HG03432 (cell line): ENCODE results near the gene SLC39A13.

Experiments used
- ATAC-seq: cut with Tn5 transposase; IDR thresholded peaks from one replicate; pipeline ENCODE4 v1.9.1; 2021; ENCODE audit warnings: mild to moderate bottlenecking, moderate library complexity; ENCODE audit not compliant: unreplicated experiment

The SLC39A13 gene

GRCh38 chr11:47426062-47426956 is 17.9 kb downstream of the SLC39A13 start, which contains the start of gene PSMC3:
TSS of gene PSMC3 (minus strand) at chr11:47426439. CDS start at chr11:47426279, 160 bp downstream.
- ATAC-seq = peak; percentile 91

DNA sequence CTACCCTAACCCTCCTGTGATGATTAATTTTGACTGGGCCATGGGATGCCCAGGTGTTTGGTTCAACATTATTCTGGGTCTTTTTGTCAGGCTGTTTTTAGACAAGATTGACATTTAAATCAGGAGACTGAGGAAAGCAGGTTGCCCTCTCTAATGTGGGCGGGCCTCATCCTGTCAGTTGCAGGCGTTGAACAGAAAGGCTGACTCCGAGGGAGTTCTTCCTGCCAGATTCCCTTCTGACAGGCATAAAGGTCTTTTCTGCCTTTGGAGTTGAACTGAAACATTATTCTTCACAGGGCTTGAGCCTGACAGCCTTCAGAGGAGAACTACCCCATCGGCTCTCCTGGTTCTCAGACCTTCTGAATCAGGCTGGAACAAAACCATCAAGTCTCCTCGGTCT is 22.1 kb downstream of the SLC39A13 start:
- no peak for ATAC-seq

DNA sequence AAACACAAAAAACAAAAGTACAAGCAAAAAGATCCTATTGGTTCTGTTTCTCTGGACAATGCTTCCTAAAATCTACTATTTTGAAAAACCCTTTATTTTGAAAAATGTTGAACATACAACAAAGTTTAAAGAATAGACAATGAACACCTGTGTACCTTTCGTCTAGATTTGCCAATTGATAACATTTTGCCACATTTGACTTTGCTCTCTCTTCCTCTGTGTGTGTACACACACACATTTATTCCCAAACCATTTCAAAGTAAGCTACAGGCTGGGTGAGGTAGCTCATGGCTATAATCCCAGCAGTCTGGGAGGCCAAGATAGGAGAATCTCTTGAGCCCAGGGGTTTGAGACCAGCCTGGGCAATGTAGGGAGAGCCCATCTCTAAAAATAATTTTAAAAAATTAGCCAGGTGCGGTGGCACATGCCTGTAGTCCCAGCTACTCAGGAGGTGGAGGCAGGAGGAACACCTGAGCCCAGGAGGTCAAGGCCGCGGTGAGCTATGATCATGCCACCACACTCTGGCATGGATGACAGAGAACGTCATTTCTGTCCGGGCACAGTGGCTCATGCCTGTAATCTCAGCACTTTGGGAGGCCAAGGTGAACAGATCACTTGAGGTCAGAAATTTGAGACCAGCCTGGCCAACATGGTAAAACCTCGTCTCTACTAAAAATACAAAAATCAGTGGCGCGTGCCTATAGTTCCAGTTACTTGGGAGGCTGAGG is 23.1 kb downstream of the SLC39A13 start:
- ATAC-seq = no peak

GRCh38 chr11:47433157-47433556 is 24.8 kb downstream of the SLC39A13 start:
- ATAC-seq = no peak

GRCh38 chr11:47434011-47434786 is 25.8 kb downstream of the SLC39A13 start:
- no peak for ATAC-seq

GRCh38 chr11:47435687-47436086 is 27.3 kb downstream of the SLC39A13 start:
- no peak for ATAC-seq

GRCh38 chr11:47436726-47437125 is 28.3 kb downstream of the SLC39A13 start:
- ATAC-seq = no peak

- ATAC-seq = no peak
Measured at GRCh38 chr11:47437218-47437745, 28.9 kb downstream of the SLC39A13 start.

DNA sequence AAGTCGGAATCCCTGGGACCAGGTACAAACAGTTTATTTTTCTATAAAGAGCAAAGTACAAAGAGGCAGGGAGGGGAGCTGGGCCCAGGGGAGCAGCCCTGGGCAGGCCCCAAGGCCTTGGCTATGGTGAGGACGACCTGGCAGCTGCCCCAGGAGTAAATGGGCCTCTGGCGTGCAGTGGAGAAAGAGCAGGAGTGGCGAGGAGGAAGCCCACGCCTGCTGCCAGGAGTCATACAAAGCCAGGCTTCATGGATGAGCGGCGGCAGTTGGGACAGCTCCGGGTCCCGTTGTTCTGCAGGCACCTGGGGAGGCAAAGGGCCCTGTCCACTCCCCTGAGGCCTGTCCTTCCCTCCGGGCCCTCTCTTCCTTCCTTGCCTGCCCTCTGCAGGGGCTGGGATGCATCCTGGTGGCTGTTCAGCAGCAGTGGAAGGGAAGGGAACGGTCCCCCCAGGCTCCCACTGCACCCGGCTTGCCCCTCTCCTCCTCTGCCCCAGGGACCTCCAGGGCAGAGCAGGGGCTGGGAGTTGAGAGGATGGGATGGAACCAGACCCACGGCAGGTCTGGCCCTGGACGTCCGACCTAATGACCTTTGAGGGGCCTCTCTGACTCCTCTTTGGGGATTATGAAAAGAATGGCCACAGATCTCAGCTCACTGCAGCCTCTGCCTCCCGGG is 29.5 kb downstream of the SLC39A13 start:
- ATAC-seq = no peak

DNA sequence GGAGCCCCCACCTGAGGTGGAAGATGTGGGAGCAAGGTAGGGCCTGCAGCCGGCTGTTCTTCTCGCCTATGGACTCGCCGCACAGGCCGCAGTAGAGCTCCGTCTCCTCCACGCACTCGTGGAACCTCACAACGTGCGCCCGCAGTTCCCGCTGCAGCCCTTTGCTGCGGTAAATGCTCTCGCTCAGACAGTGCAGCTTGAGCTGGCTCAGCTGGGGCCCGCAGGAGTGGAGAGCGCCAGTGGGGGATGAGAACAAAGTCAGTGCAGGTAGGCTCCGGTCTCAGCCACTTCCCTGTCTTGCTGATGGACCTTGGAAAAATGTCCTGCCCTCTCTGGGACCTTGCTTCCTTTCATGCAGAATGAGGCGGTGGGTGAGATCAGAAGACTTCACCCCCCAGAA is 30.3 kb downstream of the SLC39A13 start:
- no peak for ATAC-seq

DNA sequence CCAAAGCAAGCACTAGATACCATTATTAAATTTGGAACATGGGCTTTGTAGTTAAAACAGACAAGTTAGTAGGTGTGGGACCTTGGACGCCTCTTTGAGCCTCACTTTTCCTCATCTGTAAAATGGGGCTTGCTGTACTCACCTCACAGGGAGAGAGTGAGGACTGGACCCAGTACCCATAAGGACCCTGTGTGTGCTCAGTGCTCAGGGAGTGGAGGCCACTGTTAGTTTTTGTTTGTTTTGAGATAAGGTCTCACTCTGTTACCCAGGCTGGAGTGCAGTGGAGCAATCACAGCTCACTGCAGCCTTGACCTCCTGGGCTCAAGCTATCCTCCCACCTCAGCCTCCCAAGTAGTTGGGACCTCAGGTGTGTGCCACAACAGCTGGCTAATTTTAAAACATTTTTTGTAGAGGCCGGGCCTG is 31.7 kb downstream of the SLC39A13 start:
- ATAC-seq = no peak

DNA sequence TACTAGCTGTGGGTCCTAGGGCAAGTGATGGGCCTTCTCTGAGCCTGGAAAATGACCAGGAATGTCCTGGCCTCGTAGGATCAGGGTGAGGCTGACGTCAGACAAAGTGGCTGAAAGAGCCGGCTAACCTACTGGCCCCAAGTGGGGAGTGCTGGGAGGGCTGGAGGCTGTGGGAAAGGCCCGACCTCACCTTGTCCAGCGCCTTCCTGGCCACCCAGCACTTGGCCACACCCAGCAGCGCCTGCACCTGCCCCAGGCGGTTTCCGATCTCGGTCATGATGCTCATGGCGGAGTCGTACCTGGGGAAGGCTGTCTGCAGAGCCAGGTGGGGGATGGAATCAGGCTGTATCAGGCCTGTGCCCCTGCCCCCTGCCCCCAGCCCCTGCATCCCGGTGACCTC is 33.0 kb downstream of the SLC39A13 start:
- no peak for ATAC-seq

DNA sequence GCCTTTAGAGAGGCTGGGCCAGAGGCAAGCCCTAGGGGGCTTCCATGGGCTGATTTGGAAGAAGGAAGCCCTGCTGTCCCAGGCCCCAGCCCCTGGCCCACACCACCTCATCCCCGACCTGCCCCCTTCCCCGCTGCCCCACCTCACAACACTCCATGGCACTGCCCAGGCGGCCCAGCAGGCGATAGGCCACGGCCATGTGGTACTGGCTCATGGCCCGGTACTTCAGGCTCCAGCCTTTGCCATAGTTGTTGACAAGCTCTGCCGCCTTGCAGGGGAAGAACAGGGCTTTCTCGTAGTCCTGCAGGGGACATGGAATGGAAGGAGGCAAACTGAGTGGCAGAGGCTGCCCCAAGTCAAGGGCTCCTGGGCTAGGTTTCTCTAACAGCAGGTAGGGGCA is 34.1 kb downstream of the SLC39A13 start:
- ATAC-seq = no peak

DNA sequence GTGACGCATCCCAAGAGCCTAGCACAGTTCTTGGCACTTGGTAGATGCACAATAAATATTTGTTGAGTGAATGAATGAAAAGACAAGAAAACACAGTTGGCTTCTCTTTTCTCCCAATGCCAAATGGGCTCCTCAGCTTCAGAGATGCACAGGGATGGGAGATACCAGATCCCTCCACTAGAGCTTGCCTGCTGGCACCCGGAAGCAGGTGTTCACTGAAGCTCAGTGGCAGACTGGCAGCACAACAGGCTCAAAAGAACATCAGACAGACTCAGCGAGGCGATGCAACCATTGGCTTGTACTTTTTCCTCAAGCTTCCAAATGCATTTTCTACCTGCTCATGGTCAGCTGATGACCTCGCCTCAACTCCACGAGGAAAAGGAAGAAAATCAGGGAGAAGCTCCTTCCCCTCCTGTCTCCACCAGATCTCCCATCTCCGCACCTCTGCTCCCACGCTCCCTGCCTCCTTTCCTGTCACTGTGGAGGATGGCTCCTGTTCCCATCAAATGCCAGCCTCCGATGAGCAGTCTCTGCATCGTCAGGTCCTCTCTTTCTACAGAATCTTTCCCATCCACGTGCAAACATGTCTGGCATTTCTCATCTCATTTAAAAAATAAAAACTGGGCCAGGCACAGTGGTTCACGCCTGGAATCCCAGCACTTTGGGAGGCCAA is 34.8 kb downstream of the SLC39A13 start:
- ATAC-seq = no peak

DNA sequence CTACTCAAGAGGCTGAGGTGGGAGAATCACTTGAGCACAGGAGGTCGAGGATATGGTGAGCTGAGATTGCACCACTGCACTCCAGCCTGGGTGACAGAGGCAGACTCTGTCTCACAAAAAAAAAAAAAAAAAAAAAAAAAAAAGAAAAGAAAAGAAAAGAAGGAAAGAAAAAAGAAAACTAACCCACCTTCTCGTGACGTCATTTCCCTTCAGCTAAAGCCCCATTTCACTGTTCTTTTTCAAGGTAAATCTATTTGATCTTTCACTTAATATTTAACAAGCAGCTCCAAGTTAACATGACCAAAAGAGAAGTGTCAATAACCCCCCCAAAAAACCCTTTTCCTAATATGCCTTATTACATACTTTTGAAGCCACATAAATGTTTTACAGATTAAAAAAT is 35.4 kb downstream of the SLC39A13 start:
- no peak for ATAC-seq

- no peak for ATAC-seq
Measured at GRCh38 chr11:47445840-47446239, 37.5 kb downstream of the SLC39A13 start.

- no peak for ATAC-seq
Measured at GRCh38 chr11:47446833-47447232, 38.4 kb downstream of the SLC39A13 start.

GRCh38 chr11:47447906-47448305 is 39.5 kb downstream of the SLC39A13 start:
- ATAC-seq = no peak

GRCh38 chr11:47448566-47449427 is 40.4 kb downstream of the SLC39A13 start, which contains the start of gene RAPSN:
TSS of gene RAPSN (minus strand) at chr11:47449136. CDS start at chr11:47448964, 172 bp downstream.
- no peak for ATAC-seq
